SKM-1 treated with dmso at 0.1 percent for 144 hours (cell line): ENCODE measurements around the gene TYRP1.
A peak's percentile ranks its signal among the peaks of the same experiment; 100 is the strongest.

Source experiments
- DNase-seq: peaks from one replicate; lab custom pipeline; 2025; ENCODE audit not compliant: unreplicated experiment; lab: John Stamatoyannopoulos, UW

TYRP1 gene

DNA sequence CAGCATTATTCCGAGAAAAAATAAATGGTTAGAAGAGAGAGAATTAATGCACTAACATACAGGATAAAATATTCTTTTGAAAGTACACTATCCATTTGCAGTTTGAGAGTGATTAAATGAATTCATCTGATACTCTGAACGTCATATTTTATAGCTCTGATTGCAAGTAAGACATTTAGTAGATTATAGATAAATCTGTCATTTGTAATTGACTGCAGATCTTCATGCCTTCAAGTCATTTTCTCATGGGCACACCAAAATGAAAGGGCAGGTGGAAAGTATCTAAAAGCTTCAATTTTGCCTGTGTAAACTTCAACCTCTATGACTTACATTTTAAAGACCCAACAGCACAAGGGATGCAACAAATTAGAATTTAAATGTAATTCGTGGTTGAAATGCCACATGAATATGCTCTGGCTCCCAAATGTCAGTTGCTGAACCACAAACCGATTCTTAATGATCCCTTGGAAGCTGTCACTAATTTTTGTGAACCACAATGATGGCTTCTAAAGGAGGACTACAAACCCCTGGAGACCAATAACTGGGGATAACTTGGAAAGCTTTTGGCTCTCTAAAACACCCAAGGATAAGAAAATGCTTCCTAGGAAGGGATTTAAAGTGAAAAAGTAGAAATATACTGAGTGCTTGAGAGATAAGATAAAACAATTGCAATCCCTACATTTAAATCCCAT is 3.9 kb downstream of the TYRP1 start:
- DNase-seq, result no peak

DNA sequence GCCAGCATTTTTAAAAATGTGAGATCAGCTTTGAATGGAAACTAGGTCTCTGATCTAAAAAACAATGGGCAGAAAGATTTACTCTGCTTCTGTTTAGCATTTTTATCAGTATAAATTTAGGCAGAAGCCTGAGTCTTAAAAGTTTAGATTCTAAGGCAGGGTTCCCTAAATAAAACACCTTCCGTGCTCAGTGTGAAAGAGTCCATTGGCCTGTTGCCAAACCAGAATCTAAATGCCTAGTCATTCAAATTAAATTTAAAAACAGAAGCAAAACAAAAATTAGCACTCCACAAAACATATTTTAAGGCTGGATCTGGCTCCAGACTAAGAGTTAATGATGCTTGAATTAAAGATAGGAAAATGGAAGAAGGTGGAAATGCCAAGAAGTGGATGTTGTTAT is 4.5 kb downstream of the TYRP1 start:
- no peak for DNase-seq

GRCh38 chr9:12698266-12698665 is 5.1 kb downstream of the TYRP1 start:
- no peak for DNase-seq

GRCh38 chr9:12698986-12699385 is 5.8 kb downstream of the TYRP1 start:
- no peak for DNase-seq

DNA sequence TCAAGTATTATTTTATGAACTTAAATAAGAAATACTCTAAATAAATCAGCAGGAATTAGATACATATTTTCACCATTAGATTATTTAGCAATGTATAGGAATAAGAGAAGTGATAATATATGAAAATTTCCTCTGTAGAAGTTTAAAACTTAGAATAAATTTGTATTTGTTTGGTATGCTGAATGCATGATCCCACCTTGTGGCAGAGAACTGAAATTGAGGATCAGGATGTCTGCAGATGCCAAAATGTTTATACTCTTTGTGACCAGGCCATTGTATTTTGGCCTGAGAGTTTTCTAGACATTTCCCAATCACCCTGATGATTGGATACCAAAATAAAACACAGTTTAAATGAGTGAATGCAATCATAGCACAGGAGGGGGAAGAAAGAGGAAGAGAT is 6.3 kb downstream of the TYRP1 start:
- no peak for DNase-seq

DNA sequence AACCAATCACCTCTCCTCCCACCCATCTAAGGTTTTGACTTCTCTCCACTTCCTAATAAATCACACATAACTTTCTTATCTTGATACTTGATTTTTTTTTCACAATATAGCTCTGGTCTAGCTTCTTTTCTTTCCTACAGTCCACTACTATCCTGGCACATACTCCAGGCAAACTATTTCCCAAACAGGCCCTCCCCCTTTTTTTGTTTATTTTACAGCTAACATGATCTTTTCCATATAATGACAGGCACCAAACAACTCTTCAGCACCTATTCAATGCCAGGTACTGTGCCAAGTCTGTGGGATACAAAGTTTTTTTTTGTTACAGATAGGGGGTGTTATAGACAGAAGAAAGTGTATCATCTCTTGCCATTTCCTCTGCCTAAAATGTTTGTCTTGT is 7.9 kb downstream of the TYRP1 start:
- DNase-seq, result no peak

GRCh38 chr9:12702160-12702758 is 9.1 kb downstream of the TYRP1 start:
- DNase-seq, result no peak

DNA sequence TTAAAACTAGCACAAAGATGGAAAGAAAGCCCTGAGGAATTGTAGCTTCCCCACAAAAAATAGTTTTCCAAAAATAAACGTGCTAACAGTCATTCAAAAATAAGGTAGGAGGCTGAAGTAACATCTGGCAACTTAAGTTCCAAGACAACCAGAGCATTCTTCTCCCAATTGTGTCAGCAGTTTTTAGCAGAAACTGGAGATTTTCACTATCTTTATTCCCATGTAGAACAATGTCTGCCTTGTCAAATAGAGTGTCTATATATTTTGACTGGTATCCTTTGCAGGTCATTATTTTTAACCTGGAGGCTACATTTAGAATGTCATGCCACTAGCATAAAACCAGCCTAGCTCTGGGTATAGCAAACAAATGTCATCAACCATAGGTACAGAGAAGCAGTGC is 10.8 kb downstream of the TYRP1 start:
- DNase-seq, result no peak

DNA sequence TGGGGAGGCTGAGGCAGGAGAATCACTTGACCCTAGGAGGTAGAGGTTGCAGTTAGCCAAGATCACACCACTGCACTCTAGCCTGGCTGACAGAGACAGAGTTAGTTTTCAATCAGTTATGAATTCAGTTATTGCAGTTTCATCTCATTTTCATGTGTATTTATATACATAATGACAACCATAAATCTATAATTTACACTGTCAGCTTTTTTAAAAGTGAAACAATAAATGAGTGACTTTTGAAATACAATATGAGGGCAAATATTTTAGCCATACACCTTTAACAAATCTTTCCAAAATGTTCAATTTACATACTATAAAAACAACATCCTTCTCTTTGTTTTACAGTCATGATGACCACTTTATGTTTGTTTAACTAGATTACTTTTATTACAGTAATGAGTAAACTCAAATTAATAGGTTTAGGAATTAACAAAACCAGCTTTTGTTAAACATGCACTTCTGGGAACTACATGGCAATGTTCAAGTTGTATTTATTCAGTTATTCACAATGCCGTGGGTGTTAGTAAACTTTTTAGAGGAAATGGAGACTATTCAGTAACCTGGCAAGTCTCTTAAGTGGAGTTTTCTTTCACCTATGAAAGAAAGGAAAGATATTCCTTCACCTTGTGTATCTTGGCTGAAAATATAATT is 12.7 kb downstream of the TYRP1 start:
- no peak for DNase-seq

DNA sequence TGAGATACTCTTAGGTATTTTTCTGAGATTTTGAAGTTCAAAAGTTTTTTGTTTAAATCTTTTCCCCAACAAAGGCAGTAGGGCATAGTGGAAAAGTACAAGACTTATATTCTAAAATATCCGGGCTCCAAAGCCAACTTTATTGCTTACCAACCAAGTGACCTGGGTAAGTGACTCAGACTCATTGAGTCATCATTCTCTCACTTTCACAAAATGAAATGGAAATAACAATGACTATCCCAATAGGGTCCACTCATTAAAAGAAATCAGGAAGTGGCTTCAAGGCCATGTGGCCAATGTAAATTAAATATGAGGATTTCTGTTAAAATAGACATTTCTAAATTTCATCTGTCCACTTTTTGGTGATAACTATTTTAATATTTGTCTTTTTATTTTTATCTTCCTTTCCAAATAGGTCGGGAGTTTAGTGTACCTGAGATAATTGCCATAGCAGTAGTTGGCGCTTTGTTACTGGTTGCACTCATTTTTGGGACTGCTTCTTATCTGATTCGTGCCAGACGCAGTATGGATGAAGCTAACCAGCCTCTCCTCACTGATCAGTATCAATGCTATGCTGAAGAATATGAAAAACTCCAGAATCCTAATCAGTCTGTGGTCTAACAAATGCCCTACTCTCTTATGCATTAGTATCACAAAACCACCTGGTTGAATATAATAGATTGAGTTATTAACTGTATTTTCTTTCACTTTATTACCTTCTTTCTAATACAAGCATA is 15.5 kb downstream of the TYRP1 start:
- DNase-seq, result no peak

DNA sequence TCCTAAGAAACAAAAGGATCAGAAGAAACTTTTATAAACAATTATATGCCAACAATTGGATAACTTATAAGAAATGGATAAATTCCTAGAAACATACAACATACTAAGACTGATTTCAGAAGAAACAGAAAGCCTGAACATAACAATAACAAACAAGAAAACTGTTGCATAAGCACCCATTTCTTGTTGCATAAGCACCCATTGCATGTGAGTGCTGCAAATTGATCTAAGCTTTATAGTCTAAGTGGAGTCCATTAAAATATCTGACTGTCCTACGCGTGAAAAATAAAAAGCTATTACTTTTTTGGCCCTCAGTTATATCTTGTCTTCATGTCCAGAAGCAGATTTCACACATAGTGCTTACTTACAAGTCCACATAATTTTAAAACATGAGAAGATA is 19.3 kb downstream of the TYRP1 start:
- DNase-seq, result no peak

GRCh38 chr9:12715268-12715667 is 22.1 kb downstream of the TYRP1 start:
- no peak for DNase-seq

DNA sequence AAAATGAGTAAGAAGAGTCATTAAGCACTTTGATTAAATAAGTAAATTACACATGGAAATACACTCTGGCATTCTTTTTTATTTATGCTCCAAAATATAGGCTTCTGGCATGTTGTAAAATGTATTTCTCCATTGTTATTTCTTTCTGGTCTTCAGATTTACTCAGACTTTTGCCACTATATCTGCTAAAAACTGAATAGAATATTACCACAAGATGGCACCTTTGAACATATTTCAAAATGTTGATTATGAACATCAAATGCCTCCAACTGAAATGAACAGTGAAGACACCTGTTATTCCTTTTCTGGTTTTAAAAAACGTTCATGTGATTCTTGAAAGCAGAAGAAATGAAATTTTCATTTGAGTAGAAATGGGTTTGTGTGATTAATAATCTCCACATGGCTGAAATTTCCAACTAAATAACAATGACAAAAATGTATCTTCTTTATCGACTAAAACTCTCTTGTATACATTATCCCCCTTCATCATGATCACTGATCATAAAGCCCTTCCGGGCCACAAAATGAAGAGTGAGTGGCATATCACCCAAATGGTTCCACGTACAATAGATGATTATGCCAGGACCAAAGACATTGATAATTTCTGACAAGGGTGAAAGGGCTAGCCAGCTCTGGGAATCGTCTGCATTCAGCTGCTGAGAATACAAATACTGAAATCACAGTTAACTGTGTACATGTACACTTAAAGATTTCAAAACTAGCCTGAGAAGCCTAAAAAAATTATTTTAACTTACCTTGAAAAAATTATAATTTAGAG is 23.8 kb downstream of the TYRP1 start:
- no peak for DNase-seq

GRCh38 chr9:12717907-12718306 is 24.7 kb downstream of the TYRP1 start:
- no peak for DNase-seq

GRCh38 chr9:12718482-12719026 is 25.4 kb downstream of the TYRP1 start:
- DNase-seq, result no peak

GRCh38 chr9:12719431-12719830 is 26.2 kb downstream of the TYRP1 start:
- DNase-seq, result peak; percentile 45

GRCh38 chr9:12720551-12720950 is 27.4 kb downstream of the TYRP1 start:
- no peak for DNase-seq

DNA sequence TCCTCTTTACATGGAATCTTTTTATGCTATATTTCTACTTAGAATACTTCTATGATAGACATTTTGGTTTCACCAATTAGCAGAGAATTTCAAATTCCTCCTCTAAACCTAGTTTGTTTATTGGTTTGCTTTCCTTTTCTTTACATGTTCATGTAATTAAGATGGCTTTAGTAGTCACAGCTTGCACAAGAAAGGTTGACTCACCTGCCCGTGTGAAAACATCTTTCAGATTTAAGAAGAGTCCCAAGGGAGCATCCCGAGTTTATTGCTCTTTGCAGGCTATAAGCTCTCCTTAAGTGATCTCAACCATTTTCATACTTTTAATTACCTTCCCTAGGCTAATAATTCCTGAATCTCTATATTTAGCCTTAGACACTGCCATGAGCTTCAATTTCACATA is 28.9 kb downstream of the TYRP1 start:
- DNase-seq, result no peak

DNA sequence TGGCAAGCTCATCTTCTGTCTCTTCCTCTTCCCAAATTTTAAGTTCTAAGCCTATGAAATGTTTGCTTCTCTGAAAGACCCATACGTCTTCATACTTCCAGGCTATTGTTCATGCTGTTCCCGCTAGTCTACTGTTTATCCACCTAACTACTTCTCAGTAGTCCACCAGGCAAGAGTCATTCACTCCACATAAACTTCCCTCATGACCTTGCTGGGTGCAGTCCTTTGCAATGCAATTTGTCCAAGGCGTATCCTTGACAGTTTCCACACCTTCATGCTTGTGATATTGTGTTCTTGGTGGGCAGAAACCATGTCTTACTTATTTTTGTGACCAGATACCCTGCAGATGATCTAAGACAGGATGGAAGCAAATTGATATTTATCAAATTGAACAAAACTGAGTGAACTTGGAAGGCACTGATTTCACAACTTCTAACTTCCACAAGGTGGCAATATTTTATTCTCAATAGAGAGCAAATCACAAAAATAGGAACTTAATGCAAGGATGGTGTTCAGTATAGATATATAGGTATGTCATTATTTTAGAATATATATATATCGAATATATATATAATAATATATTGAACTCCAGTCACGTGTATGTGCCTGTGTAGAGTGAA is 30.3 kb downstream of the TYRP1 start:
- DNase-seq, result peak; percentile 17

- DNase-seq, result no peak
Observed at GRCh38 chr9:12726795-12727194, 33.6 kb downstream of the TYRP1 start.
